Measurements from ENCODE around the gene SERINC3. TPM values are rescaled to one million over a fixed set of nuclear protein-coding genes. Genes with fewer than 3 reads are reported as not detected.

Gene SERINC3
- total and polyA plus RNA-seq, 10 of the 15 experiments (the other 5 are each of a cell fraction or from before 2014, with no cell fraction given): 24.5 to 96.8 (median 38.8) TPM

GRCh38 chr20:44457016-44457415 is 64.9 kb downstream of the SERINC3 start:
- H4K20me1 ChIP-seq (ENCODE audit: control insufficient read depth, insufficient read depth): no peaks in the 10 kb centered on the region
- ATAC-seq: no peak
- no peaks in the 10 kb centered on the region for H3K4me1 ChIP-seq (ENCODE audit: control insufficient read depth, insufficient read depth, low read length)
- CTCF ChIA-PET: no interaction called here
- WGBS (ENCODE audit: insufficient coverage, insufficient replicate concordance, low lambda C conversion rate, missing lambda C conversion rate): 52% methylated on average over 6 of the region's 6 CpGs
- H3K27ac ChIP-seq (ENCODE audit: control insufficient read depth, insufficient read depth): no peak overlapping the region
- H3K9me3 ChIP-seq (replicated peaks; ENCODE audit: control insufficient read depth, insufficient read depth, low read length): no peaks in the 10 kb centered on the region
- no peak overlapping the region for H3K4me3 ChIP-seq
- no peaks in the 10 kb centered on the region for H3K36me3 ChIP-seq (ENCODE audit: control insufficient read depth in 2 of 2, insufficient read depth in 2 of 2, low read length in 1 of 2)
- FAIRE-seq: no peak
- H3K79me2 ChIP-seq (ENCODE audit: control insufficient read depth, insufficient read depth, low read length): no peaks in the 10 kb centered on the region
- intact Hi-C loops (cut with micrococcal nuclease; ENCODE audit: unreplicated experiment): no loop called here
- SMC1A ChIA-PET (ENCODE audit: uncharacterized antibody, unreplicated experiment): no interaction called here
- DNase-seq (ENCODE audit: low read depth, low spot score): no peak
- no TSS peak for BruUV-seq (replicated peaks)
- TF ChIP-seq SUZ12 (IDR thresholded peaks at IDR 0.05; ENCODE audit: unreplicated experiment) (no peak), TCF7 (IDR thresholded peaks at IDR 0.05; ENCODE audit: borderline replicate concordance) (no peak), NR2C1 (IDR thresholded peaks at IDR 0.05) (no peak), ZNF384 (IDR thresholded peaks at IDR 0.05; ENCODE audit: borderline replicate concordance, low read depth, low read length) (no peak), IRF4 (IDR thresholded peaks at IDR 0.05; ENCODE audit: low read depth, low read length) (no peak), ZNF217 (IDR thresholded peaks at IDR 0.05) (no peak), BRCA1 (IDR thresholded peaks at IDR 0.05; ENCODE audit: low read depth, low read length) (no peak), HSF1 (IDR thresholded peaks at IDR 0.05; ENCODE audit: low read depth, low read length) (no peak), MYC (IDR thresholded peaks at IDR 0.05; ENCODE audit: insufficient read depth, insufficient read length, insufficient replicate concordance, low read length, severe bottlenecking) (no peak), MEF2B (IDR thresholded peaks at IDR 0.05; ENCODE audit: partially characterized antibody, poor library complexity, severe bottlenecking) (no peak), DPF2 (IDR thresholded peaks at IDR 0.05) (no peak), PAX8 (IDR thresholded peaks at IDR 0.05) (no peak)
- no peak overlapping the region for H3K9ac ChIP-seq (ENCODE audit: control insufficient read depth, insufficient read depth, low read length)
- RAD21 ChIA-PET (ENCODE audit: unreplicated experiment): no interaction called here
- H3K4me2 ChIP-seq (ENCODE audit: control insufficient read depth, insufficient read depth): no peak overlapping the region
- no peak overlapping the region for H2AFZ ChIP-seq (ENCODE audit: control insufficient read depth, low read depth, low read length)
- POLR2A ChIA-PET: no interaction called here
- in situ Hi-C loops (cut with MboI): no loop called here
- no peaks in the 10 kb centered on the region for H3K27me3 ChIP-seq (replicated peaks in 1 of 2; ENCODE audit: control insufficient read depth in 2 of 2, insufficient read depth in 2 of 2, low read length in 1 of 2)
